Smooth muscle cell (in vitro differentiated cells): Measurements from ENCODE around the gene BTBD7. TPM values are rescaled to one million over a fixed set of nuclear protein-coding genes. Genes with fewer than 3 reads are reported as not detected.

Experiments
- DNase-seq: peaks from one replicate; lab custom pipeline; 2025; ENCODE audit not compliant: unreplicated experiment; lab: John Stamatoyannopoulos, UW
- H2AFZ ChIP-seq: fragments of 200-600 bp; sonication (generic); 2 replicates; pipeline ENCODE4 v1.6.0; 2016; ENCODE audit warnings: antibody characterized with exemption, low read depth, mild to moderate bottlenecking
- H3F3A ChIP-seq: fragments of 200-600 bp; sonication (generic); 2 replicates; pipeline ENCODE4 v1.6.0; 2017; ENCODE audit warnings: antibody characterized with exemption, low read depth
- H3K27ac ChIP-seq: fragments of 200-600 bp; sonication (generic); 2 replicates; pipeline ENCODE4 v1.5.1; 2016; ENCODE audit warnings: low read depth, mild to moderate bottlenecking
- H3K27me3 ChIP-seq: fragments of 200-600 bp; sonication (generic); 2 replicates; pipeline ENCODE4 v1.6.1; 2016; ENCODE audit warnings: low read depth, mild to moderate bottlenecking
- H3K36me3 ChIP-seq: fragments of 200-600 bp; sonication (generic); 2 replicates; pipeline ENCODE4 v1.5.1; 2016; ENCODE audit warnings: low read depth
- H3K4me1 ChIP-seq: fragments of 200-600 bp; sonication (generic); 2 replicates; pipeline ENCODE4 v1.5.1; 2016; ENCODE audit warnings: low read depth
- H3K4me2 ChIP-seq: fragments of 200-600 bp; sonication (generic); 2 replicates; pipeline ENCODE4 v1.6.0; 2016; ENCODE audit warnings: mild to moderate bottlenecking
- H3K4me3 ChIP-seq: fragments of 200-600 bp; sonication (generic); 2 replicates; pipeline ENCODE4 v1.5.1; 2016; ENCODE audit warnings: mild to moderate bottlenecking
- H3K79me2 ChIP-seq: fragments of 200-600 bp; sonication (generic); 2 replicates; pipeline ENCODE4 v1.6.0; 2016; ENCODE audit warnings: low read depth, mild to moderate bottlenecking
- H3K9ac ChIP-seq: fragments of 200-600 bp; sonication (generic); 2 replicates; pipeline ENCODE4 v1.6.0; 2016; ENCODE audit warnings: low read depth
- H3K9me3 ChIP-seq: fragments of 200-600 bp; sonication (generic); replicated peaks from 2 replicates; pipeline ENCODE4 v1.5.1; 2016; ENCODE audit warnings: low read depth
- H4K20me1 ChIP-seq: fragments of 200-600 bp; sonication (generic); 2 replicates; pipeline ENCODE4 v1.6.0; 2016; ENCODE audit warnings: low read depth
- WGBS: methylation state at CpG from one replicate; pipeline ENCODE4 v1.1.7; 2016; ENCODE audit warnings: low lambda C conversion rate; 5-methylcytosine and 5-hydroxymethylcytosine counted together
- polyA plus RNA-seq: library from polyadenylated mRNA; unstranded; fragments of >200 nt; fragmentation: Nextera tagmentation; extraction: Ambion mirVana; gene quantifications from 2 replicates; pipeline ENCODE4 v1.2.1, GENCODE V29; 2016
- total RNA-seq: library from RNA; depleted of rRNA; stranded (reverse); fragments of >200 nt; gene quantifications from 2 replicates; pipeline ENCODE4 v1.2.3, GENCODE V29; 2014
- TF ChIP-seq, protein P1 (sequence below): fragments of 200-600 bp; sonication (generic); IDR thresholded peaks from 2 replicates; pipeline ENCODE4 v1.5.1; 2017; ENCODE audit warnings: borderline replicate concordance, mild to moderate bottlenecking, antibody characterized with exemption; ENCODE audit not compliant: insufficient read depth, poor library complexity, severe bottlenecking

BTBD7 gene
- total and polyA plus RNA-seq, 2 experiments from 2014 or later: 14.1 to 34.7 TPM

DNA sequence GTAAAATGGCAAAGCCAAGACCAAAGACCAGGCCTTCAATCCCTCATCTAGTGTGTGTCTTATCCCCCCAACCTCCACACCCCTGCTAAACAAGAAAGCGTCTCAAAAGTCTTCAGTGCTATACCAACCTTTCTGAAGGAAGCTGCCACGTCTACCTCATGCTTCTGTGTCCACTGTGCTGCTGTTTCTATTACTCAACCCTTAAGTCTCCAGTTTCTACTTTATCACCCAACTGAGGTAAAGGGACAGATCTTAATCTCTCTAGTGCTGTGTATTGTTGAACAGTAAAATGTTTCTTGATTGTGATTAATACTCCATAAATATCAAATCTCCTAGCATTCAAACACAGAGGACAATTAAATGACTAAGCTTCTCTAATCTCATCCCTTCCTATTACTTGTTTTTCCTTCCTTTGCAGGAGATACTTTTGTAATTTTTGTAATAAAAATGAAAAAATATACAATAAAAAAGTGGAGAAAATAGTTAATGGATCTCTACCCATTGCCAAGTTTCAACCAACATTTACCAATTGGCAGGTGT lies 23.3 kb downstream of the BTBD7 start:
- TF ChIP-seq, protein P1, sequence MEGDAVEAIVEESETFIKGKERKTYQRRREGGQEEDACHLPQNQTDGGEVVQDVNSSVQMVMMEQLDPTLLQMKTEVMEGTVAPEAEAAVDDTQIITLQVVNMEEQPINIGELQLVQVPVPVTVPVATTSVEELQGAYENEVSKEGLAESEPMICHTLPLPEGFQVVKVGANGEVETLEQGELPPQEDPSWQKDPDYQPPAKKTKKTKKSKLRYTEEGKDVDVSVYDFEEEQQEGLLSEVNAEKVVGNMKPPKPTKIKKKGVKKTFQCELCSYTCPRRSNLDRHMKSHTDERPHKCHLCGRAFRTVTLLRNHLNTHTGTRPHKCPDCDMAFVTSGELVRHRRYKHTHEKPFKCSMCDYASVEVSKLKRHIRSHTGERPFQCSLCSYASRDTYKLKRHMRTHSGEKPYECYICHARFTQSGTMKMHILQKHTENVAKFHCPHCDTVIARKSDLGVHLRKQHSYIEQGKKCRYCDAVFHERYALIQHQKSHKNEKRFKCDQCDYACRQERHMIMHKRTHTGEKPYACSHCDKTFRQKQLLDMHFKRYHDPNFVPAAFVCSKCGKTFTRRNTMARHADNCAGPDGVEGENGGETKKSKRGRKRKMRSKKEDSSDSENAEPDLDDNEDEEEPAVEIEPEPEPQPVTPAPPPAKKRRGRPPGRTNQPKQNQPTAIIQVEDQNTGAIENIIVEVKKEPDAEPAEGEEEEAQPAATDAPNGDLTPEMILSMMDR: no peak
- H2AFZ ChIP-seq: no peak overlapping the region
- peaks cover 100% of the 10 kb centered on the region for H3K79me2 ChIP-seq
- no peak overlapping the region for H3K27ac ChIP-seq
- no peak overlapping the region for H3K4me3 ChIP-seq
- H4K20me1 ChIP-seq: peaks cover 95% of the 10 kb centered on the region
- H3K9me3 ChIP-seq: no peaks in the 10 kb centered on the region
- no peaks in the 10 kb centered on the region for H3K27me3 ChIP-seq
- no peaks in the 10 kb centered on the region for H3K36me3 ChIP-seq
- DNase-seq: no peak
- no peak overlapping the region for H3K9ac ChIP-seq
- H3K4me1 ChIP-seq: no peaks in the 10 kb centered on the region
- 91% methylated on average over 2 of the region's 2 CpGs for WGBS
- no peaks in the 10 kb centered on the region for H3F3A ChIP-seq
- H3K4me2 ChIP-seq: no peak overlapping the region

DNA sequence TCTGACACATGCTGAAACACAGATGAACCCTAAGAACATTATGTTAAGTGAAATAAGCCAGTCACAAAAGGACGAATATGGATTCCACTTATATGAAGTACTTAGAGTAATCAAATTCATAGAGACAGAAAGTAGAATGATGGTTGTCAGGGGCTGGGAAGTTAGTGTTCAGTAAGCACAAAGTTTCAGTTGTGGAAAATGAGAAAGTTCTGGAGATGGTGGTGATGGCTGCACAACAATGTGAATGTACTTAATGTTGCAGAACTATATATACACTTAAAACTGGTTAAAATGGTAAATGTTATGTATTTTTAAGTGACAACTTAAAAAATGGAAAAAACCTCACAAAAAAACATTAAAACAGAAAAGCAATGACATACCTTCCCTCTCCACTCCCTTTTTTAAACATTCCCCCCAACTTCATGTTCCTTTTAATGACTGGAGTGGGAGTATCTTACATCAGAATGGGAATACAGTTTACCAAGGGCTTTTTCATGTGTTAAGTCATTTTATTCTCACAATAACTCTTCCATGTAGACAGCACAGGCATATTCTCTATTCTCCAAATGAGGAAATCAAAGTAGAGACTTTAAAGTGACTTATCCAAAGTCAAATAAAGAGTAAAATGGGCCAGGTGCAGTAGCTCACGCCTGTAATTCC lies 24.0 kb downstream of the BTBD7 start:
- Histone ChIP-seq H3K9me3 (no peaks in the 10 kb centered on the region), H3K36me3 (no peaks in the 10 kb centered on the region), H3K4me2 (no peak overlapping the region), H3K79me2 (peaks cover 100% of the 10 kb centered on the region), H4K20me1 (peaks cover 95% of the 10 kb centered on the region), H3K27ac (no peak overlapping the region), H2AFZ (no peak overlapping the region), H3K27me3 (no peaks in the 10 kb centered on the region), H3K4me3 (no peak overlapping the region), H3K9ac (no peak overlapping the region), H3F3A (peaks cover 2% of the 10 kb centered on the region), H3K4me1 (peaks cover 3% of the 10 kb centered on the region)
- no peak for DNase-seq
- 93% methylated on average over 2 of the region's 2 CpGs for WGBS
- TF ChIP-seq, protein P1: no peak

DNA sequence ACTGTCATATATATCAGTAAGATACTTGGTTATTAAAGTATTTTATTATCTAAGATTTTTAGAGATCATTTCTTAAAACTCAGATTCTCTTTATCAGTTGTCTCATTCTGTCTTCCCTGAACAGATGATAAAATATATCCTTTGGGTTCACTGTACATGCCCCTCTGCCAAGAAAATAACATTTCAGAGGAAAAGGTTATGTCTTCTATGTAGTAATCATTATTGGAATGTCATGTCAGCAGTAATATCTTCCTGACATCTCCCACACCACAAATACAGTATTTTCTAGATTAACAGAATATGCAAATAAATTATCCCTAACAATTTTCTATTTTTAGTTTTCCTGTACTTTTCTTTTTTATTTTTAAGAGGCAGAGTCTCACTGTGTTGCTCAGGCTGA lies 26.0 kb downstream of the BTBD7 start:
- TF ChIP-seq, protein P1: no peak
- H3K79me2 ChIP-seq: peaks cover 88% of the 10 kb centered on the region
- H3K9ac ChIP-seq: no peak overlapping the region

More for the DNA sequence above, 26.0 kb downstream of the BTBD7 start:
- Histone ChIP-seq H3K4me2 (no peak overlapping the region), H3K27me3 (no peaks in the 10 kb centered on the region), H3F3A (peaks cover 3% of the 10 kb centered on the region), H3K4me1 (peaks cover 16% of the 10 kb centered on the region), H3K9me3 (no peaks in the 10 kb centered on the region), H3K4me3 (no peak overlapping the region), H2AFZ (no peak overlapping the region), H3K27ac (no peak overlapping the region), H3K36me3 (no peaks in the 10 kb centered on the region), H4K20me1 (peaks cover 95% of the 10 kb centered on the region)
- no peak for DNase-seq
